GM18502 (cell line): Measurements from ENCODE around the gene ZFR2.

Source experiments
- ATAC-seq: cut with Tn5 transposase; IDR thresholded peaks from one replicate; pipeline ENCODE4 v1.9.1; 2021; ENCODE audit warnings: mild to moderate bottlenecking; ENCODE audit not compliant: unreplicated experiment, poor library complexity

The ZFR2 gene

GRCh38 chr19:3839941-3840340 is 28.9 kb downstream of the ZFR2 start:
- ATAC-seq, result no peak

GRCh38 chr19:3838661-3839060 is 30.2 kb downstream of the ZFR2 start:
- ATAC-seq, result no peak

GRCh38 chr19:3837922-3838321 is 30.9 kb downstream of the ZFR2 start:
- ATAC-seq, result no peak

- ATAC-seq, result no peak
Measured at GRCh38 chr19:3837332-3837731, 31.5 kb downstream of the ZFR2 start.

GRCh38 chr19:3836887-3837286 is 32.0 kb downstream of the ZFR2 start:
- no peak for ATAC-seq

GRCh38 chr19:3835055-3835435 is 33.8 kb downstream of the ZFR2 start:
- ATAC-seq, result no peak

GRCh38 chr19:3834349-3835054 is 34.3 kb downstream of the ZFR2 start:
- no peak for ATAC-seq

- ATAC-seq, result no peak
Measured at GRCh38 chr19:3833578-3834348, 35.1 kb downstream of the ZFR2 start.

GRCh38 chr19:3832001-3832400 is 36.8 kb downstream of the ZFR2 start:
- no peak for ATAC-seq

GRCh38 chr19:3831601-3832000 is 37.2 kb downstream of the ZFR2 start:
- no peak for ATAC-seq

GRCh38 chr19:3830621-3831589 is 37.9 kb downstream of the ZFR2 start:
- ATAC-seq, result no peak

GRCh38 chr19:3827306-3827705 is 41.5 kb downstream of the ZFR2 start:
- no peak for ATAC-seq

- no peak for ATAC-seq
Measured at GRCh38 chr19:3826163-3826562, 42.7 kb downstream of the ZFR2 start.

- ATAC-seq, result no peak
Measured at GRCh38 chr19:3825286-3825956, 43.4 kb downstream of the ZFR2 start.

GRCh38 chr19:3823350-3823713 is 45.5 kb downstream of the ZFR2 start:
- no peak for ATAC-seq

- no peak for ATAC-seq
Measured at GRCh38 chr19:3822683-3823349, 46.0 kb downstream of the ZFR2 start.

- no peak for ATAC-seq
Measured at GRCh38 chr19:3821857-3822364, 46.9 kb downstream of the ZFR2 start.

GRCh38 chr19:3821156-3821555 is 47.7 kb downstream of the ZFR2 start:
- no peak for ATAC-seq

GRCh38 chr19:3819989-3820388 is 48.8 kb downstream of the ZFR2 start:
- ATAC-seq, result no peak

GRCh38 chr19:3818918-3819317 is 49.9 kb downstream of the ZFR2 start:
- no peak for ATAC-seq
